H1 (cell line): Measurements from ENCODE around the gene ASMTL. TPM values are rescaled to one million over a fixed set of nuclear protein-coding genes. Genes with fewer than 3 reads are reported as not detected.

Experiments
- HDAC2 ChIP-seq, 2 experiments: fragments of 300-600 bp in 1 of 2; sonication (generic) in 1 of 2; IDR thresholded peaks; 2 replicates each; pipeline ENCODE4 v1.6.1; 2011 to 2012; ENCODE audit warnings: low read depth in 2 of 2, low read length in 2 of 2, mild to moderate bottlenecking in 2 of 2, moderate library complexity in 2 of 2, borderline replicate concordance in 1 of 2, inconsistent platforms in 1 of 2
- POLR2A ChIP-seq, 2 experiments: IDR thresholded peaks; 1 replicate in 1 of 2; 2 replicates in 1 of 2; pipeline ENCODE4 v1.6.1; 2011; ENCODE audit warnings: low read depth in 2 of 2, low read length in 2 of 2, mild to moderate bottlenecking in 2 of 2; ENCODE audit errors: control extremely low read depth in 1 of 2
- SIRT6 ChIP-seq: IDR thresholded peaks from one replicate; pipeline ENCODE4 v1.7.1; 2012; ENCODE audit warnings: low read length, inconsistent platforms
- polyA plus RNA-seq, 7 experiments: library from polyadenylated mRNA; depleted of rRNA in 3 of 7; stranded (reverse) in 5 of 7; unstranded in 2 of 7; fragments of >200 nt in 5 of 7; fragments of 200-250 nt in 2 of 7; gene quantifications; 1 replicate in 5 of 7; 2 replicates in 1 of 7; 4 replicates in 1 of 7; pipeline versions ENCODE4 v1.2.1 to v1.2.3, GENCODE V29; 2011 to 2013; ENCODE audit warnings: missing spikeins in 2 of 7, mixed read lengths in 2 of 7
- total RNA-seq: library from RNA; stranded (reverse); fragmentation: NEBNext Ultra II Directional; extraction: Animal tissue kit (Norgen Biotek cat#: 25700); gene quantifications from 2 replicates; pipeline ENCODE4 v1.2.1, GENCODE V29; 2021

Gene ASMTL
- total and polyA plus RNA-seq, 2 of the 8 experiments (the other 6 are each of a cell fraction or from before 2014, with no cell fraction given): 75.6 to 81.4 TPM

GRCh38 chrX:1488141-1488540, 35.4 kb upstream of the ASMTL start (continued):
- TF ChIP-seq HDAC2 (IDR thresholded peaks at IDR 0.05; ENCODE audit: borderline replicate concordance in 1 of 2, low read depth in 2 of 2, low read length in 2 of 2): no peak
- no peak for TF ChIP-seq SIRT6
- TF ChIP-seq POLR2A (IDR thresholded peaks at IDR 0.05; ENCODE audit: control extremely low read depth in 1 of 2, low read depth in 2 of 2, low read length in 2 of 2): no peak
